Common myeloid progenitor, CD34-positive (primary cell): ENCODE measurements around the gene CDH9.

Experiments
- CTCF ChIA-PET: fragments of 350-600 bp; sonication (Branson Sonifier 250); formaldehyde crosslinking; loops from one replicate; lab custom pipeline; 2021; ENCODE audit warnings: antibody characterized with exemption; lab: Charles Lee
- POLR2A ChIA-PET: fragments of 350-600 bp; sonication (Branson Sonifier 250); formaldehyde crosslinking; loops from one replicate; lab custom pipeline; 2021; ENCODE audit warnings: antibody characterized with exemption; lab: Charles Lee
- DNase-seq, 3 donors: peaks; one replicate each; pipeline versions ENCODE4 v3.0.0 to v3.0.0-alpha.2; 2013
- H3K27ac ChIP-seq, 2 experiments: 1 replicate in 1 of 2; 2 replicates in 1 of 2; pipeline ENCODE4 v1.7.0; 2013; ENCODE audit warnings: inconsistent platforms in 2 of 2, low read length in 2 of 2, mild to moderate bottlenecking in 2 of 2, low read depth in 1 of 2, moderate library complexity in 1 of 2; ENCODE audit not compliant: severe bottlenecking in 2 of 2, insufficient read depth in 1 of 2, poor library complexity in 1 of 2
- H3K27me3 ChIP-seq, 5 experiments: replicated peaks in 2 of 5; 1 replicate in 3 of 5; 2 replicates in 2 of 5; pipeline versions ENCODE4 v1.6.1 to v1.7.0; 2013; ENCODE audit warnings: low read length in 4 of 5, mild to moderate bottlenecking in 2 of 5, moderate library complexity in 2 of 5, inconsistent platforms in 1 of 5; ENCODE audit not compliant: insufficient read depth in 5 of 5, control insufficient read depth in 4 of 5
- H3K36me3 ChIP-seq, 4 experiments: 1 replicate in 2 of 4; 2 replicates in 2 of 4; pipeline versions ENCODE4 v1.6.1 to v1.7.0; 2013; ENCODE audit warnings: low read length in 3 of 4, control low read depth in 1 of 4, mild to moderate bottlenecking in 1 of 4; ENCODE audit not compliant: control insufficient read depth in 4 of 4, insufficient read depth in 4 of 4
- H3K4me1 ChIP-seq, 4 experiments: 1 replicate in 3 of 4; 2 replicates in 1 of 4; pipeline versions ENCODE4 v1.6.1 to v1.7.1; 2013; ENCODE audit warnings: low read length in 3 of 4, mild to moderate bottlenecking in 3 of 4, control low read depth in 1 of 4, inconsistent platforms in 1 of 4, moderate library complexity in 1 of 4; ENCODE audit not compliant: control insufficient read depth in 4 of 4, insufficient read depth in 4 of 4; ENCODE audit errors: control extremely low read depth in 1 of 4
- H3K4me3 ChIP-seq, 7 experiments: 1 replicate in 4 of 7; 2 replicates in 3 of 7; pipeline versions ENCODE4 v1.5.1 to v1.7.0; 2013; ENCODE audit warnings: mild to moderate bottlenecking in 7 of 7, low read length in 6 of 7, moderate library complexity in 6 of 7, inconsistent platforms in 2 of 7, low read depth in 2 of 7, control low read depth in 1 of 7; ENCODE audit not compliant: insufficient read depth in 4 of 7, control insufficient read depth in 1 of 7; ENCODE audit errors: extremely low read depth in 1 of 7
- H3K9me3 ChIP-seq, 5 experiments: 1 replicate in 4 of 5; 2 replicates in 1 of 5; pipeline versions ENCODE4 v1.6.1 to v1.7.1; 2013; ENCODE audit warnings: low read length in 4 of 5, mild to moderate bottlenecking in 2 of 5, inconsistent platforms in 1 of 5, low read depth in 1 of 5, moderate library complexity in 1 of 5; ENCODE audit not compliant: control insufficient read depth in 4 of 5, insufficient read depth in 2 of 5; ENCODE audit errors: control extremely low read depth in 1 of 5
- WGBS: methylation state at CpG from one replicate; pipeline ENCODE4 v1.1.5; 2013; ENCODE audit not compliant: insufficient coverage; 5-methylcytosine and 5-hydroxymethylcytosine counted together

Gene CDH9

DNA sequence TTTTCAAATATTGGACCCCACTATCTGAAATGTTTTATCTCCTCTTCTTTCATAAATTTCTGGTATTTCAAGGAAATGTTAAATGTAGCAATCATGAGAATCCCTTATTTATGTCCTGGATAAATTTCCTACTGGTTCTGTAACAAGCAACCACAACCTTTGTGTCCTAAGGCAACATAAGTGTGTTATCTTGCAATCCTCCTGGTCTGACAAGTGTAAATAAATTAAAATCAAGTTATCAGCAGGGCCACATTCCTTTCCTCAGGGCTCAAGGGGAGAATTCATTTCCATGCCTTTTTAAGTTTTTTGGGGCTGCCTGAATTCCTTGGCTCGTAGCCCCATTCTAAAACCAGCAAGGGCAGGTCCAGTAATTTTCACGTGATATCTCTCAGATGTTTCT lies 83.2 kb downstream of the CDH9 start:
- Histone ChIP-seq H3K27me3 (no peaks in the 10 kb centered on the region), H3K36me3 (no peaks in the 10 kb centered on the region), H3K27ac (no peak overlapping the region), H3K4me1 (no peaks in the 10 kb centered on the region), H3K4me3 (no peak overlapping the region), H3K9me3 (no peaks in the 10 kb centered on the region)
- ChIA-PET CTCF (no interaction called here), POLR2A (no interaction called here)
- WGBS = 100% methylated on average over 1 of the region's 2 CpGs
- DNase-seq = no peak

DNA sequence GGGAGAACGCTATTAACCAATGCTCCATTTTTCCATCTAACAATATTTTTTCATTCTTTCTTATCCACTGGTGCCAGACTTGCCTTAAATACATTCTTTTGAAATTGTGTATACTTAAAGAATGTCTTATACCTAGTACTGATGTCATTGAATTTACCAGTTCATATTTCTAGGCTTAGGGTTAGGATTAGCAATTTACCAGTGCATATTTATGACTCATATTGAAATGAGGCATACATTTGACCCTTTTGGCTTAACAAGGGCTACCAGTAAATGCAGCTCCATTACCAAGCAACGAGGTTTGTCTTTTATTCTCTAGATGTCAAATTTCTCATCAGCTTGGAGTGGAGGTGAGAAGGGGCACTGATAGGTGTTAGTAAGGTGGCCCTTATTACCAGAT lies 89.5 kb downstream of the CDH9 start:
- H3K36me3 ChIP-seq = no peaks in the 10 kb centered on the region
- WGBS = no CpG with 5 or more reads among the region's 2 CpGs
- no peak overlapping the region for H3K27ac ChIP-seq
- ChIA-PET CTCF (interaction anchor here (0.8 kb wide), 1 partner anchor 431 kb away, joined by 4 read pairs; no protein-coding TSS in a partner anchor), POLR2A (no interaction called here)
- no peak overlapping the region for H3K4me3 ChIP-seq
- no peaks in the 10 kb centered on the region for H3K27me3 ChIP-seq
- no peak for DNase-seq
- no peaks in the 10 kb centered on the region for H3K4me1 ChIP-seq
- H3K9me3 ChIP-seq = no peaks in the 10 kb centered on the region

DNA sequence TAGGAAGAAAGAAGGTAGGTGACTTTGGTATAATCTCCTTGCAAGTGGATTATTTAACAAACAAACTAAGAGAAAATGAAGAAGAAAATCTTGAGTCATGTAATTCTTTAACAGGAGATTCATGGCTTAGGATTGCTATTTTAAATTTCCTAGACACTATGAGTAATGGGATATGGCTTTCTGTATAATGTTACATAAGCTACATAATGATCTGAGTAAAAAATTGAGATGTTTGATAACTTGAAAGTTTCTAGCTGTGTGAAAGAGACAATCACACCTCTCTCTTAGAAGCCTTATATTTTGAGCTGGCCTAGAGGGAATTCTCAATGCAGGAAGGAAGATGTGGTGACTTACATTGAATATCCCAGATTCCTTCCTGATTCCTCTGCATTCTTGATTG lies 92.5 kb downstream of the CDH9 start:
- Histone ChIP-seq H3K4me3 (no peak overlapping the region), H3K4me1 (no peaks in the 10 kb centered on the region), H3K9me3 (no peaks in the 10 kb centered on the region), H3K27me3 (no peaks in the 10 kb centered on the region), H3K36me3 (no peaks in the 10 kb centered on the region), H3K27ac (no peak overlapping the region)
- ChIA-PET CTCF (no interaction called here), POLR2A (no interaction called here)
- no peak for DNase-seq

DNA sequence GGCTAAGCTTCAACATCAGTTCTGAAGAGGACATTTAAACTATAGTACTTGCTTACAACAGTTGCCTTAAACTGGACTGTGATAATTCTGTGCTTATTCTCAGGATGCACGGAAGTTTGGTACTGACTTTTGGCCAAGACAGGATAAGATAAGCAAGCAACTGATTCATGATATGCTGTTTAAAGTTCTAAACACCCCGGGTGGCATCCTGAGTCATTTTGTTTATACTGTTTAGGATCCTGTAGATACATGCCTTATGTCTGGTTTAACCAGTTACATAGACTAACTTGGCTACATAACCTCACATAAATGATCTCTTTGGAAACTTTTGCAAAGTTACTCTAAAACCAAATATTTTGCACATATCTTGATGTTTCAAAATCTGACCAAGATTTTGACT lies 95.9 kb downstream of the CDH9 start:
- WGBS = 100% methylated on average over 1 of the region's 2 CpGs
- Histone ChIP-seq H3K27ac (no peak overlapping the region), H3K36me3 (no peaks in the 10 kb centered on the region), H3K27me3 (no peaks in the 10 kb centered on the region), H3K4me3 (no peak overlapping the region), H3K9me3 (no peaks in the 10 kb centered on the region), H3K4me1 (no peaks in the 10 kb centered on the region)
- POLR2A ChIA-PET = no interaction called here
- CTCF ChIA-PET = no interaction called here
- DNase-seq = no peak

DNA sequence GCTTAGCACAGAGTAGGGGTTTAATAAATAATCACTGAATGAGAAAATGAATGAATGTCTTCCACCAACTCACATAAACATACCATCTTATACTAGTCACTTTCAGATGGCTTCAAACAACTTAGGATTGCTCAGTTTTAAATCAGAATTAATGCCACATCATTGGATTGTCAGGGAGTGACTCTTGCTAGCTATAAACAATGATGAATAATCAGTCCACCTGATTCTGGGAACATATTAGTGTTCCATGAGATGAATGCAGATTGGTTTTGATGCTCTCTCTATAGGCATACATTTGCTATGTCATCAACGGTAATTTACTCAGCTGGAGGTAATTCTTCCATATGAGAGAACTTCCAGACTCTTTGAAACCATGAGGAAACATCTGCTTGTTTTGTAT lies 97.4 kb downstream of the CDH9 start:
- ChIA-PET POLR2A (no interaction called here), CTCF (no interaction called here)
- Histone ChIP-seq H3K4me3 (no peak overlapping the region), H3K36me3 (no peaks in the 10 kb centered on the region), H3K4me1 (no peaks in the 10 kb centered on the region), H3K9me3 (no peaks in the 10 kb centered on the region), H3K27ac (no peak overlapping the region), H3K27me3 (no peaks in the 10 kb centered on the region)
- WGBS = 100% methylated on average over 1 of the region's 1 CpG
- no peak for DNase-seq

DNA sequence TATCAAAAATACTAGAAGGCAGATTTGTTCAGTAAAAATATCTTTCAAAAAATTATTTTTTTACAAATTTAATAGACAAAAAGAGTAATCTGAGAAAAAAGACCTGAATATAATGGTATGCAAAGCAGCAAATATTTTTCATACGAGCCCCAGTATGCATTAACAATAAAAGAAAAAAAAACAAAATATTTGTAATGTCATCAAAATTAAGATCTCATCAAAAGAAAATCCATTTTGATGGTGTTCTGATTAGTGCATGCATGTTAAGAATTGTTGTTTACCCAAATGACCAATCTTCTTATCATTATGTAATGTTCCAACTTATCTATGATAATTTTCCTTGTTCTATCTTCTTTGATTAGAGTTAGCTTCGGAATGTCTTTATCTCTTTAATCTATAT lies 106.1 kb downstream of the CDH9 start:
- H3K4me3 ChIP-seq = no peak overlapping the region
- peaks cover 0 to 4% (median 0%) of the 10 kb centered on the region in 5 experiments for H3K9me3 ChIP-seq
- no peaks in the 10 kb centered on the region for H3K27me3 ChIP-seq
- H3K27ac ChIP-seq = no peak overlapping the region
- POLR2A ChIA-PET = no interaction called here
- CTCF ChIA-PET = no interaction called here
- no peak for DNase-seq
- H3K4me1 ChIP-seq = no peaks in the 10 kb centered on the region
- WGBS = no CpG with 5 or more reads among the region's 2 CpGs
- peaks cover 0 to 2% (median 0%) of the 10 kb centered on the region in 4 experiments for H3K36me3 ChIP-seq

DNA sequence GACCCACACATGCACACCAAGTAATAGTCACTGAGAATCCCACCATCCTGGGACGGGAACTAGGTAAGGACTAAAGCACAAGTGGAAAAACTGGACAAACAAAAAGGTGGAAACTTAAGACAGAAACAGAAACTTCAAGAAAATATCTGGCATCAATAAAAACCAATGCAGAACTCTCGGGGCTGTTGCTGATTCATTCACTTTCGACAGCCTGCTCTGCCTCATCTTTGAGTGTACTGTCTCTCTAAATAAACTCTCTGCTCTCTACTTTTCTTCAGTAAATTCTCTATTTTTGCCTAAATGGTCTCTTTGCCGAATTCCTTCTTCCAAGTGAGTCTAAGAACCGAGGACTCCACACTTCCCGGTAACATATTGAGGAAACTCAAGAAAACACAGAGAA lies 116.9 kb downstream of the CDH9 start:
- POLR2A ChIA-PET = no interaction called here
- DNase-seq = no peak
- 97% methylated on average over 4 of the region's 6 CpGs for WGBS
- Histone ChIP-seq H3K27me3 (no peaks in the 10 kb centered on the region), H3K27ac (no peak overlapping the region), H3K36me3 (no peaks in the 10 kb centered on the region), H3K9me3 (no peaks in the 10 kb centered on the region), H3K4me3 (no peak overlapping the region), H3K4me1 (no peaks in the 10 kb centered on the region)
- CTCF ChIA-PET = no interaction called here
